T-helper 17 cell (primary cell): ENCODE measurements around the gene SPOCK1. TPM values are rescaled to one million over a fixed set of nuclear protein-coding genes. Genes with fewer than 3 reads are reported as not detected.

Experiments
- ATAC-seq: fragments of 150-1000 bp; cut with Tn5 transposase; 2 replicates; pipeline ENCODE4 v1.10.0; 2021; ENCODE audit warnings: mild to moderate bottlenecking, moderate library complexity
- DNase-seq, 3 donors: peaks; one replicate each; pipeline versions ENCODE4 v3.0.0 to v3.0.0-alpha.2; 2020 to 2021
- H3K9me3 ChIP-seq: one replicate; pipeline ENCODE4 v1.7.0; 2013; ENCODE audit warnings: low read length, mild to moderate bottlenecking; ENCODE audit not compliant: control insufficient read depth, poor library complexity, severe bottlenecking
- H3K27ac Mint-ChIP-seq: one replicate; pipeline ENCODE4 v1.8.0; 2022; ENCODE audit warnings: mild to moderate bottlenecking, moderate library complexity, mixed read lengths
- H3K27me3 Mint-ChIP-seq: one replicate; pipeline ENCODE4 v1.8.0; 2022; ENCODE audit warnings: mixed read lengths
- H3K36me3 Mint-ChIP-seq: one replicate; pipeline ENCODE4 v1.8.0; 2022; ENCODE audit warnings: low read depth, mixed read lengths
- H3K4me1 Mint-ChIP-seq: one replicate; pipeline ENCODE4 v1.8.0; 2022; ENCODE audit warnings: mild to moderate bottlenecking, mixed read lengths
- H3K4me3 Mint-ChIP-seq: one replicate; pipeline ENCODE4 v1.8.0; 2022; ENCODE audit warnings: mild to moderate bottlenecking, moderate library complexity, mixed read lengths
- total RNA-seq, 4 donors: library from RNA in 2 of 4; stranded (reverse) in 2 of 4; gene quantifications; one replicate each; pipeline ENCODE4 v1.2.3 and lab custom pipeline; 2022 to 2026

The SPOCK1 gene
- total RNA-seq, 2 donors from 2014 or later, result not detected

GRCh38 chr5:137209232-137209809 is 289.8 kb downstream of the SPOCK1 start:
- DNase-seq (no peak), ATAC-seq (no peak)
- H3K9me3 ChIP-seq, result no peaks in the 10 kb centered on the region
- Mint-ChIP-seq H3K4me1 (no peaks in the 10 kb centered on the region), H3K27ac (no peak overlapping the region), H3K36me3 (peaks cover 4% of the 10 kb centered on the region), H3K4me3 (no peak overlapping the region), H3K27me3 (peaks cover 19% of the 10 kb centered on the region)

- Mint-ChIP-seq H3K27me3 (peaks cover 13% of the 10 kb centered on the region), H3K4me1 (no peaks in the 10 kb centered on the region), H3K36me3 (peaks cover 4% of the 10 kb centered on the region), H3K27ac (no peak overlapping the region), H3K4me3 (no peak overlapping the region)
- no peaks in the 10 kb centered on the region for H3K9me3 ChIP-seq
- ATAC-seq, result no peak
- no peak for DNase-seq
These were observed 291.9 kb downstream of the SPOCK1 start for GRCh38 chr5:137207023-137207760.

- H3K27me3 Mint-ChIP-seq, result peaks cover 13% of the 10 kb centered on the region
- DNase-seq (no peak), ATAC-seq (no peak)
- H3K27ac Mint-ChIP-seq, result no peak overlapping the region
- no peaks in the 10 kb centered on the region for H3K9me3 ChIP-seq
- H3K4me3 Mint-ChIP-seq, result no peak overlapping the region
- peaks cover 4% of the 10 kb centered on the region for H3K36me3 Mint-ChIP-seq
- H3K4me1 Mint-ChIP-seq, result no peaks in the 10 kb centered on the region
These were observed 293.0 kb downstream of the SPOCK1 start for GRCh38 chr5:137206030-137206715.

GRCh38 chr5:137205231-137206027 is 293.7 kb downstream of the SPOCK1 start:
- no peaks in the 10 kb centered on the region for H3K9me3 ChIP-seq
- Mint-ChIP-seq H3K4me3 (no peak overlapping the region), H3K27me3 (peaks cover 13% of the 10 kb centered on the region), H3K4me1 (no peaks in the 10 kb centered on the region), H3K27ac (no peak overlapping the region), H3K36me3 (peaks cover 4% of the 10 kb centered on the region)
- DNase-seq (no peak), ATAC-seq (no peak)

- ATAC-seq, result no peak
- Mint-ChIP-seq H3K4me3 (no peak overlapping the region), H3K27ac (no peak overlapping the region), H3K27me3 (peaks cover 21% of the 10 kb centered on the region), H3K4me1 (no peaks in the 10 kb centered on the region), H3K36me3 (peaks cover 6% of the 10 kb centered on the region)
- no peaks in the 10 kb centered on the region for H3K9me3 ChIP-seq
- no peak for DNase-seq
These were observed 296.0 kb downstream of the SPOCK1 start for GRCh38 chr5:137203011-137203632.

GRCh38 chr5:137201876-137202275 is 297.2 kb downstream of the SPOCK1 start:
- no peak overlapping the region for H3K27ac Mint-ChIP-seq
- no peaks in the 10 kb centered on the region for H3K9me3 ChIP-seq
- no peak for ATAC-seq
- no peak overlapping the region for H3K4me3 Mint-ChIP-seq
- H3K36me3 Mint-ChIP-seq, result peaks cover 6% of the 10 kb centered on the region
- peaks cover 23% of the 10 kb centered on the region for H3K27me3 Mint-ChIP-seq
- no peaks in the 10 kb centered on the region for H3K4me1 Mint-ChIP-seq
- DNase-seq, result no peak

GRCh38 chr5:137200906-137201700 is 298.0 kb downstream of the SPOCK1 start:
- ATAC-seq (no peak), DNase-seq (no peak)
- peaks cover 6% of the 10 kb centered on the region for H3K36me3 Mint-ChIP-seq
- peaks cover 30% of the 10 kb centered on the region for H3K27me3 Mint-ChIP-seq
- H3K27ac Mint-ChIP-seq, result no peak overlapping the region
- no peak overlapping the region for H3K4me3 Mint-ChIP-seq
- H3K9me3 ChIP-seq, result no peaks in the 10 kb centered on the region
- H3K4me1 Mint-ChIP-seq, result no peaks in the 10 kb centered on the region

- Mint-ChIP-seq H3K27ac (no peak overlapping the region), H3K36me3 (peaks cover 6% of the 10 kb centered on the region), H3K4me1 (no peaks in the 10 kb centered on the region), H3K27me3 (peaks cover 25% of the 10 kb centered on the region), H3K4me3 (no peak overlapping the region)
- ATAC-seq (no peak), DNase-seq (no peak)
- no peaks in the 10 kb centered on the region for H3K9me3 ChIP-seq
These were observed 299.2 kb downstream of the SPOCK1 start for GRCh38 chr5:137199966-137200365.

- DNase-seq (no peak), ATAC-seq (no peak)
- Mint-ChIP-seq H3K27me3 (peaks cover 18% of the 10 kb centered on the region), H3K36me3 (peaks cover 2% of the 10 kb centered on the region), H3K4me1 (no peaks in the 10 kb centered on the region), H3K4me3 (no peak overlapping the region), H3K27ac (no peak overlapping the region)
- no peaks in the 10 kb centered on the region for H3K9me3 ChIP-seq
These were observed 299.9 kb downstream of the SPOCK1 start for GRCh38 chr5:137199201-137199600.

- no peak overlapping the region for H3K27ac Mint-ChIP-seq
- no peak for ATAC-seq
These were observed 303.6 kb downstream of the SPOCK1 start for GRCh38 chr5:137195483-137195882.

GRCh38 chr5:137194300-137194699 is 304.8 kb downstream of the SPOCK1 start:
- ATAC-seq, result no peak
- H3K27me3 Mint-ChIP-seq, result peaks cover 14% of the 10 kb centered on the region
- H3K9me3 ChIP-seq, result no peaks in the 10 kb centered on the region
- H3K4me1 Mint-ChIP-seq, result no peaks in the 10 kb centered on the region
- H3K36me3 Mint-ChIP-seq, result no peaks in the 10 kb centered on the region
- H3K4me3 Mint-ChIP-seq, result no peak overlapping the region
- DNase-seq, result no peak
- H3K27ac Mint-ChIP-seq, result no peak overlapping the region

More at GRCh38 chr5:137195483-137195882, 303.6 kb downstream of the SPOCK1 start:
- no peaks in the 10 kb centered on the region for H3K4me1 Mint-ChIP-seq
- no peaks in the 10 kb centered on the region for H3K9me3 ChIP-seq
- H3K4me3 Mint-ChIP-seq, result no peak overlapping the region
- H3K36me3 Mint-ChIP-seq, result peaks cover 2% of the 10 kb centered on the region
- H3K27me3 Mint-ChIP-seq, result peaks cover 18% of the 10 kb centered on the region
- DNase-seq, result no peak

- Mint-ChIP-seq H3K4me1 (no peaks in the 10 kb centered on the region), H3K27me3 (peaks cover 14% of the 10 kb centered on the region), H3K4me3 (no peak overlapping the region), H3K27ac (no peak overlapping the region), H3K36me3 (no peaks in the 10 kb centered on the region)
- DNase-seq (no peak), ATAC-seq (no peak)
- H3K9me3 ChIP-seq, result no peaks in the 10 kb centered on the region
These were observed 306.8 kb downstream of the SPOCK1 start for GRCh38 chr5:137192293-137192743.
